Measurements from ENCODE around the gene SSBP2. TPM values are rescaled to one million over a fixed set of nuclear protein-coding genes. Genes with fewer than 3 reads are reported as not detected.

SSBP2 gene
- total RNA-seq, 2 donors from 2014 or later, result 18.1 to 31.4 TPM

GRCh38 chr5:81747030-81747429, 3.9 kb downstream of the SSBP2 start:
- Histone ChIP-seq H3K36me3 (replicated peaks in 1 of 2; ENCODE audit: insufficient read depth in 1 of 2, low read depth in 2 of 2) (no peaks in the 10 kb centered on the region), H3K4me3 (no peak overlapping the region), H3K27ac (no peak overlapping the region), H3K4me1 (peaks cover 19% of the 10 kb centered on the region), H3K27me3 (no peaks in the 10 kb centered on the region), H3K9me3 (no peaks in the 10 kb centered on the region)
- intact Hi-C loops (cut with DNase I), result loop anchor here (5.0 kb wide), 1 partner anchor 235 kb away; no protein-coding TSS in a partner anchor
- ATAC-seq (no peak), DNase-seq (no peak)
- WGBS, 2 donors, result 64 to 67% methylated on average over 2 of the region's 2 CpGs
- TF ChIP-seq POLR2A (IDR thresholded peaks at IDR 0.05) (no peak), CTCF (IDR thresholded peaks at IDR 0.05) (no peak)

- no peak for ATAC-seq
- intact Hi-C loops (cut with DNase I), result no loop called here
- H3K27ac ChIP-seq, result no peak overlapping the region
- no peaks in the 10 kb centered on the region for H3K36me3 ChIP-seq (replicated peaks in 1 of 2; ENCODE audit: insufficient read depth in 1 of 2, low read depth in 2 of 2)
- no peaks in the 10 kb centered on the region for H3K4me1 ChIP-seq
- DNase-seq, result no peak
- H3K9me3 ChIP-seq, result no peaks in the 10 kb centered on the region
- TF ChIP-seq POLR2A (IDR thresholded peaks at IDR 0.05), result no peak
- TF ChIP-seq CTCF (IDR thresholded peaks at IDR 0.05), result no peak
- no peaks in the 10 kb centered on the region for H3K27me3 ChIP-seq
- no peak overlapping the region for H3K4me3 ChIP-seq
- WGBS, 2 donors, result 94 to 100% methylated on average over 2 of the region's 2 CpGs
Observed at GRCh38 chr5:81740758-81741157, 10.1 kb downstream of the SSBP2 start.

GRCh38 chr5:81739291-81739690, 11.6 kb downstream of the SSBP2 start:
- Histone ChIP-seq H3K27me3 (no peaks in the 10 kb centered on the region), H3K4me3 (no peak overlapping the region), H3K9me3 (no peaks in the 10 kb centered on the region), H3K27ac (no peak overlapping the region), H3K36me3 (replicated peaks in 1 of 2; ENCODE audit: insufficient read depth in 1 of 2, low read depth in 2 of 2) (no peaks in the 10 kb centered on the region), H3K4me1 (no peaks in the 10 kb centered on the region)
- ATAC-seq (no peak), DNase-seq (no peak)
- intact Hi-C loops (cut with DNase I), result no loop called here
- WGBS, 2 donors, result 85 to 97% methylated on average over 2 of the region's 2 CpGs
- no peak for TF ChIP-seq POLR2A (IDR thresholded peaks at IDR 0.05)
- TF ChIP-seq CTCF (IDR thresholded peaks at IDR 0.05), result no peak

- intact Hi-C loops (cut with DNase I), result no loop called here
- Histone ChIP-seq H3K27me3 (no peaks in the 10 kb centered on the region), H3K4me1 (no peaks in the 10 kb centered on the region), H3K9me3 (no peaks in the 10 kb centered on the region), H3K4me3 (no peak overlapping the region), H3K36me3 (replicated peaks in 1 of 2; ENCODE audit: insufficient read depth in 1 of 2, low read depth in 2 of 2) (no peaks in the 10 kb centered on the region), H3K27ac (no peak overlapping the region)
- TF ChIP-seq POLR2A (IDR thresholded peaks at IDR 0.05), result no peak
- TF ChIP-seq CTCF (IDR thresholded peaks at IDR 0.05), result no peak
- ATAC-seq (no peak), DNase-seq (no peak)
- WGBS, 2 donors, result 93 to 95% methylated on average over 1 of the region's 1 CpG
Observed at GRCh38 chr5:81729276-81729675, 21.6 kb downstream of the SSBP2 start.

GRCh38 chr5:81728301-81728700, 22.6 kb downstream of the SSBP2 start:
- ATAC-seq (no peak), DNase-seq (no peak)
- 93 to 94% methylated on average over 3 of the region's 3 CpGs for WGBS, 2 donors
- Histone ChIP-seq H3K36me3 (replicated peaks in 1 of 2; ENCODE audit: insufficient read depth in 1 of 2, low read depth in 2 of 2) (no peaks in the 10 kb centered on the region), H3K9me3 (no peaks in the 10 kb centered on the region), H3K4me3 (no peak overlapping the region), H3K27me3 (no peaks in the 10 kb centered on the region), H3K4me1 (no peaks in the 10 kb centered on the region), H3K27ac (no peak overlapping the region)
- intact Hi-C loops (cut with DNase I), result no loop called here
- no peak for TF ChIP-seq POLR2A (IDR thresholded peaks at IDR 0.05)
- no peak for TF ChIP-seq CTCF (IDR thresholded peaks at IDR 0.05)
